IMR-90 (cell line): ENCODE data around the gene OPALIN. TPM values are rescaled to one million over a fixed set of nuclear protein-coding genes. Genes with fewer than 3 reads are reported as not detected.

Experiments used
- ATAC-seq: fragments of 200-7000 bp; cut with Tn5 transposase; 2 replicates; pipeline ENCODE4 v1.9.1; 2020; ENCODE audit warnings: low read depth, mild to moderate bottlenecking, moderate library complexity
- BruUV-seq: library from RNA; stranded (reverse); fragments of 400-500 nt; replicated peaks from 2 replicates; lab custom pipeline; 2021; lab: Mats Ljungman, UMichigan
- CTCF ChIA-PET: fragments of 300-600 bp; formaldehyde crosslinking; extraction: SDS; loops from one replicate; lab custom pipeline; 2021; ENCODE audit warnings: antibody characterized with exemption; lab: Yijun Ruan, JAX
- POLR2A ChIA-PET: fragments of 300-600 bp; sonication (Branson Sonifier 250); formaldehyde crosslinking; loops from one replicate; lab custom pipeline; 2022; ENCODE audit warnings: antibody characterized with exemption; ENCODE audit not compliant: unreplicated experiment; lab: Charles Lee
- DNase-seq: peaks from one replicate; pipeline ENCODE4 v3.0.0; 2013
- H2AFZ ChIP-seq: replicated peaks from 2 replicates; pipeline ENCODE3; 2013; ENCODE audit warnings: low read length, mild to moderate bottlenecking; ENCODE audit not compliant: poor library complexity
- H2AK5ac ChIP-seq: 2 replicates; pipeline ENCODE4 v1.6.1; 2013; ENCODE audit warnings: low read depth, low read length, inconsistent platforms
- H2AK9ac ChIP-seq: replicated peaks from 2 replicates; pipeline ENCODE3; 2013; ENCODE audit warnings: mild to moderate bottlenecking, low read depth, low read length, moderate library complexity; ENCODE audit not compliant: poor library complexity
- H2BK120ac ChIP-seq: 2 replicates; pipeline ENCODE4 v1.6.1; 2013; ENCODE audit warnings: low read depth, low read length, inconsistent platforms
- H2BK15ac ChIP-seq: 3 replicates; pipeline ENCODE4 v1.6.1; 2013; ENCODE audit warnings: low read depth, low read length, inconsistent platforms
- H2BK20ac ChIP-seq: 2 replicates; pipeline ENCODE4 v1.6.1; 2013; ENCODE audit warnings: low read depth, mild to moderate bottlenecking, inconsistent platforms, low read length, moderate library complexity
- H2BK5ac ChIP-seq: 2 replicates; pipeline ENCODE4 v1.6.1; 2013; ENCODE audit warnings: mild to moderate bottlenecking, low read depth, low read length, inconsistent platforms; ENCODE audit not compliant: poor library complexity, severe bottlenecking
- H3K14ac ChIP-seq: replicated peaks from 2 replicates; pipeline ENCODE4 v1.6.1; 2013; ENCODE audit warnings: low read depth, low read length, inconsistent platforms
- H3K18ac ChIP-seq: 2 replicates; pipeline ENCODE4 v1.6.1; 2013; ENCODE audit warnings: low read depth, low read length, control low read depth
- H3K23ac ChIP-seq: 2 replicates; pipeline ENCODE4 v1.6.1; 2013; ENCODE audit warnings: low read depth, low read length, inconsistent platforms
- H3K27ac ChIP-seq: 2 replicates; pipeline ENCODE4 v1.5.1; 2013; ENCODE audit warnings: mild to moderate bottlenecking, control low read depth, low read length; ENCODE audit not compliant: insufficient read depth
- H3K27me3 ChIP-seq: 2 replicates; pipeline ENCODE4 v1.6.1; 2013; ENCODE audit warnings: low read length; ENCODE audit not compliant: control insufficient read depth, insufficient read depth
- H3K36me3 ChIP-seq: 2 replicates; pipeline ENCODE4 v1.6.1; 2013; ENCODE audit warnings: low read length, mixed read lengths; ENCODE audit not compliant: control insufficient read depth, insufficient read depth
- H3K4ac ChIP-seq: 2 replicates; pipeline ENCODE4 v1.6.1; 2013; ENCODE audit warnings: low read depth, low read length, inconsistent platforms
- H3K4me1 ChIP-seq: 2 replicates; pipeline ENCODE4 v1.6.1; 2013; ENCODE audit warnings: low read length, mixed read lengths; ENCODE audit not compliant: control insufficient read depth, insufficient read depth
- H3K4me2 ChIP-seq: 2 replicates; pipeline ENCODE4 v1.6.1; 2013; ENCODE audit warnings: low read depth, mild to moderate bottlenecking, control low read depth, low read length, moderate library complexity
- H3K4me3 ChIP-seq: 2 replicates; pipeline ENCODE4 v1.5.1; 2013; ENCODE audit warnings: low read depth, mild to moderate bottlenecking, control low read depth, low read length, moderate library complexity; ENCODE audit not compliant: insufficient read depth
- H3K56ac ChIP-seq: 2 replicates; pipeline ENCODE4 v1.6.1; 2013; ENCODE audit warnings: low read length, inconsistent platforms; ENCODE audit not compliant: insufficient read depth; ENCODE audit errors: extremely low read depth
- H3K79me1 ChIP-seq, 2 experiments: 2 replicates each; pipeline ENCODE4 v1.6.1; 2013; ENCODE audit warnings: low read length in 2 of 2, inconsistent platforms in 1 of 2, low read depth in 1 of 2
- H3K9ac ChIP-seq: 2 replicates; pipeline ENCODE4 v1.6.1; 2013; ENCODE audit warnings: low read depth, low read length, control low read depth
- H3K9me1 ChIP-seq: 2 replicates; pipeline ENCODE4 v1.6.1; 2013; ENCODE audit warnings: low read length, inconsistent platforms; ENCODE audit not compliant: insufficient read depth
- H3K9me3 ChIP-seq: 2 replicates; pipeline ENCODE4 v1.6.1; 2013; ENCODE audit warnings: low read length; ENCODE audit not compliant: control insufficient read depth, insufficient read depth
- H4K20me1 ChIP-seq: 2 replicates; pipeline ENCODE4 v1.6.1; 2013; ENCODE audit warnings: low read length, inconsistent platforms; ENCODE audit not compliant: insufficient read depth
- H4K5ac ChIP-seq: 2 replicates; pipeline ENCODE4 v1.6.1; 2013; ENCODE audit warnings: mild to moderate bottlenecking, low read depth, low read length, control low read depth
- H4K8ac ChIP-seq, 2 experiments: 2 replicates each; pipeline ENCODE4 v1.6.1; 2013; ENCODE audit warnings: low read depth in 2 of 2, low read length in 2 of 2, control low read depth in 1 of 2, inconsistent platforms in 1 of 2
- H4K91ac ChIP-seq: 2 replicates; pipeline ENCODE4 v1.6.1; 2013; ENCODE audit warnings: low read depth, low read length, inconsistent platforms; ENCODE audit not compliant: insufficient read depth
- BHLHE40 ChIP-seq: fragments of 150-350 bp; IDR thresholded peaks from 2 replicates; pipeline ENCODE4 v1.6.1; 2016; ENCODE audit warnings: mild to moderate bottlenecking, low read depth, low read length
- CEBPB ChIP-seq: IDR thresholded peaks from 2 replicates; pipeline ENCODE4 v1.6.1; 2012; ENCODE audit warnings: low read depth, low read length, improper control_type of control experiment
- ELK1 ChIP-seq: fragments of 150-350 bp; IDR thresholded peaks from 2 replicates; pipeline ENCODE4 v1.6.1; 2016; ENCODE audit warnings: low read depth, mild to moderate bottlenecking, low read length, moderate library complexity, borderline replicate concordance
- MAZ ChIP-seq: IDR thresholded peaks from 2 replicates; pipeline ENCODE4 v1.6.1; 2012; ENCODE audit warnings: low read depth, mild to moderate bottlenecking, low read length, improper control_type of control experiment, moderate library complexity, borderline replicate concordance
- MXI1 ChIP-seq: IDR thresholded peaks from 2 replicates; pipeline ENCODE4 v1.6.1; 2012; ENCODE audit warnings: low read depth, mild to moderate bottlenecking, low read length, moderate library complexity, borderline replicate concordance
- RCOR1 ChIP-seq: IDR thresholded peaks from 2 replicates; pipeline ENCODE4 v1.6.1; 2012; ENCODE audit warnings: mild to moderate bottlenecking, low read length, improper control_type of control experiment; ENCODE audit not compliant: insufficient replicate concordance
- RFX5 ChIP-seq: IDR thresholded peaks from 2 replicates; pipeline ENCODE4 v1.8.0; 2012; ENCODE audit warnings: low read depth, mild to moderate bottlenecking, low read length, moderate library complexity
- SMC3 ChIP-seq: fragments of 150-350 bp; IDR thresholded peaks from 2 replicates; pipeline ENCODE4 v1.6.1; 2016; ENCODE audit warnings: low read depth, mild to moderate bottlenecking, antibody characterized with exemption, low read length, moderate library complexity
- WGBS, 2 experiments: methylation state at CpG; one replicate each; pipeline versions ENCODE4 v1.1.5 to v1.1.7; 2013; ENCODE audit warnings: missing lambda C conversion rate in 2 of 2; ENCODE audit not compliant: insufficient read length in 1 of 2; ENCODE audit errors: extremely low coverage in 2 of 2; 5-methylcytosine and 5-hydroxymethylcytosine counted together
- dilution Hi-C: fragments of 300-500 bp; cut with HindIII; formaldehyde crosslinking; loops from one replicate; pipeline ENCODE4 v1.14.3; 2018; ENCODE audit warnings: low sequenced_read_pairs; ENCODE audit not compliant: unreplicated experiment
- in situ Hi-C: fragments of 300-500 bp; cut with MboI; formaldehyde crosslinking; loops from 3 replicates; pipeline ENCODE4 v1.14.3; 2019; ENCODE audit warnings: low sequenced_read_pairs, inconsistent platforms, mixed read lengths
- intact Hi-C: fragments of 100-400 bp; cut with micrococcal nuclease; formaldehyde crosslinking; loops from 2 replicates; pipeline ENCODE4 v1.10.0; 2022
- polyA plus RNA-seq, 3 experiments: library from polyadenylated mRNA; depleted of rRNA; stranded (reverse); fragments of >200 nt; gene quantifications; 2 replicates each; pipeline ENCODE4 v1.2.3, GENCODE V29; 2012; ENCODE audit warnings: low replicate concordance in 1 of 3
- total RNA-seq: library from RNA; depleted of rRNA; stranded (reverse); fragments of >200 nt; gene quantifications from 2 replicates; pipeline ENCODE4 v1.2.3, GENCODE V29; 2012
- TF ChIP-seq, protein P1 (sequence below): fragments of 150-350 bp; IDR thresholded peaks from 2 replicates; pipeline ENCODE4 v1.6.1; 2017; ENCODE audit warnings: mild to moderate bottlenecking, antibody characterized with exemption, low read length, low read depth

Gene OPALIN
- total and polyA plus RNA-seq, 2 of the 4 experiments (the other 2 are of a cell fraction) = not detected

DNA sequence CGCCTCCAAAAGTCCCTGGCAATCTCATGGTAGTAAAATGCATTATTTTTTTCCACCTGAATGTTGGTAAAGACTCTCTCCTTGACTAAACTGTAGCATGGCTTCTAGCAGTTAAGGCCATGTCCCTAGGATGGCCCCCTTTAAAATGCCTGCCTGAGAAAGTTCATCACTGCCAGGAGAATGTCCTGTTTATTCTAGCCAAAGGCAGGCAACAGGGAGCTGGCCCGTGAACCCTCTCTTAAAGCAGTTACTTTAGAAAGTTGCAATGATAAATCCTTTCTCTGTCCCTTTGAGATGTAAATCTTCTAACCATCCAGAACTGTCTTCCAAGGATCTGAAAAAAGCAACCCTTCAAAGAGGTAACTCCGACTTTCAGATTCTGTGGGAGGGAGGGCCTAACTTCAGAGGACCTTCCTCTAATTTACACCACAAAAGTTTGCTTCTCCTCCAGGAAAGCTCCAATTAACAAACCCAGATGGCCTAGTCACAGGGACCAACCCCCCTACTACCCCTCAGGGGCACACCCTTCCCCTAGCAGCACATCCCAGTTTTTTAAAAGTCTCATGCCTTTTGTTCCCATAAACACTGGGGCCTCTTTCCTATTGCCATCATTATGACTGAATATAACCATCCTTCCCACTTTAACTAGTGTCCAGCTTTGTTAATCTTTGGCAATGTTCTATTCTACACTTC, 49.0 kb downstream of the OPALIN start:
- Histone ChIP-seq H4K20me1 (no peaks in the 10 kb centered on the region), H2BK120ac (no peak overlapping the region), H3K23ac (no peak overlapping the region), H3K9ac (no peak overlapping the region), H3K9me1 (no peaks in the 10 kb centered on the region), H4K91ac (no peak overlapping the region), H3K56ac (no peak overlapping the region), H3K4ac (no peak overlapping the region), H2BK15ac (no peak overlapping the region), H2BK20ac (no peak overlapping the region), H3K4me2 (no peak overlapping the region), H3K18ac (no peak overlapping the region), H3K4me3 (no peak overlapping the region), H4K8ac (no peak overlapping the region), H2AK9ac (no peak overlapping the region), H2AK5ac (no peak overlapping the region), H2AFZ (no peak overlapping the region), H3K9me3 (no peaks in the 10 kb centered on the region), H3K27me3 (no peaks in the 10 kb centered on the region), H3K36me3 (no peaks in the 10 kb centered on the region), H3K4me1 (no peaks in the 10 kb centered on the region), H4K5ac (no peak overlapping the region), H3K27ac (no peak overlapping the region), H3K14ac (no peak overlapping the region), H3K79me1 (no peaks in the 10 kb centered on the region), H2BK5ac (no peak overlapping the region)
- dilution Hi-C loops = no loop called here
- intact Hi-C loops = no loop called here
- CTCF ChIA-PET = no interaction called here
- no peak for ATAC-seq
- WGBS, 2 experiments = no CpG with 5 or more reads among the region's 3 CpGs
- POLR2A ChIA-PET = no interaction called here
- DNase-seq = no peak
- no peak for TF ChIP-seq ELK1
- TF ChIP-seq RFX5 = no peak
- no peak for TF ChIP-seq SMC3
- no peak for TF ChIP-seq MAZ
- no peak for TF ChIP-seq MXI1
- TF ChIP-seq BHLHE40 = no peak
- no peak for TF ChIP-seq RCOR1
- TF ChIP-seq, protein P1, sequence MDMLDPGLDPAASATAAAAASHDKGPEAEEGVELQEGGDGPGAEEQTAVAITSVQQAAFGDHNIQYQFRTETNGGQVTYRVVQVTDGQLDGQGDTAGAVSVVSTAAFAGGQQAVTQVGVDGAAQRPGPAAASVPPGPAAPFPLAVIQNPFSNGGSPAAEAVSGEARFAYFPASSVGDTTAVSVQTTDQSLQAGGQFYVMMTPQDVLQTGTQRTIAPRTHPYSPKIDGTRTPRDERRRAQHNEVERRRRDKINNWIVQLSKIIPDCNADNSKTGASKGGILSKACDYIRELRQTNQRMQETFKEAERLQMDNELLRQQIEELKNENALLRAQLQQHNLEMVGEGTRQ = no peak
- no peak for TF ChIP-seq CEBPB
- in situ Hi-C loops = no loop called here
- no TSS peak for BruUV-seq
